Transverse colon (tissue), 4 donors: ENCODE measurements around the gene MAGI2. TPM values are rescaled to one million over a fixed set of nuclear protein-coding genes. Genes with fewer than 3 reads are reported as not detected.

Source experiments
- DNase-seq: peaks from one replicate; pipeline ENCODE4 v3.0.0-alpha.2; 2019
- H3K27ac ChIP-seq, 4 donors: fragments of 200-600 bp; sonication (generic); 2 replicates each; pipeline ENCODE4 v1.5.1; 2016 to 2018; ENCODE audit warnings: inconsistent platforms in 4 of 4
- H3K27me3 ChIP-seq: fragments of 200-600 bp; sonication (generic); 2 replicates; pipeline ENCODE4 v1.5.1; 2017; ENCODE audit warnings: inconsistent platforms
- H3K36me3 ChIP-seq, 4 donors: fragments of 200-600 bp; sonication (generic); 2 replicates each; pipeline ENCODE4 v1.5.1; 2017 to 2019; ENCODE audit warnings: inconsistent platforms in 4 of 4
- H3K4me1 ChIP-seq, 4 donors: fragments of 200-600 bp; sonication (generic); 2 replicates each; pipeline ENCODE4 v1.5.1; 2017 to 2020; ENCODE audit warnings: inconsistent platforms in 4 of 4
- H3K4me3 ChIP-seq, 4 donors: fragments of 200-600 bp; sonication (generic); 1 replicate in 1 of 4; 2 replicates in 3 of 4; pipeline versions ENCODE4 v1.5.1 to v1.6.1; 2017 to 2019; ENCODE audit warnings: inconsistent platforms in 4 of 4
- H3K9me3 ChIP-seq, 2 donors: fragments of 200-600 bp; sonication (generic); 2 replicates each; pipeline ENCODE4 v1.5.1; 2017 to 2019; ENCODE audit warnings: inconsistent platforms in 2 of 2
- CTCF ChIP-seq, 5 experiments: fragments of 200-600 bp in 3 of 5; fragments of 450-650 bp in 2 of 5; sonication (generic) in 3 of 5; IDR thresholded peaks; 1 replicate in 2 of 5; 2 replicates in 3 of 5; pipeline ENCODE4 v1.5.1; 2016 to 2017; ENCODE audit warnings: antibody characterized with exemption in 5 of 5, inconsistent platforms in 3 of 5, mild to moderate bottlenecking in 2 of 5, moderate library complexity in 1 of 5
- EP300 ChIP-seq: sonication (generic); formaldehyde crosslinking; IDR thresholded peaks from one replicate; pipeline ENCODE4 v1.6.1; 2017; ENCODE audit warnings: antibody characterized with exemption, low read depth
- POLR2A ChIP-seq: fragments of 450-650 bp; IDR thresholded peaks from one replicate; pipeline ENCODE4 v1.6.1; 2016; ENCODE audit warnings: antibody characterized with exemption, mild to moderate bottlenecking, moderate library complexity
- POLR2AphosphoS5 ChIP-seq, 3 donors: sonication (generic); formaldehyde crosslinking; IDR thresholded peaks; one replicate each; pipeline ENCODE4 v1.6.1; 2016; ENCODE audit warnings: antibody characterized with exemption in 3 of 3
- WGBS, 2 donors: methylation state at CpG; one replicate each; pipeline ENCODE4 v1.1.5; 2018; ENCODE audit warnings: low coverage in 1 of 2; 5-methylcytosine and 5-hydroxymethylcytosine counted together
- in situ Hi-C, 4 donors: fragments of 200-750 bp; cut with MboI; loops; one replicate each; pipeline versions ENCODE4 v1.15.0 to v1.15.1; 2017; ENCODE audit warnings: low sequenced_read_pairs in 3 of 4, low pct_ligation_motif_present in 1 of 4, low pct_unique_long_range_greater_than_20kb in 1 of 4
- intact Hi-C: fragments of 100-400 bp; cut with DNase I; formaldehyde crosslinking; loops from one replicate; pipeline ENCODE4 v1.15.1; 2023; ENCODE audit warnings: low total_unique reads
- total RNA-seq, 4 donors: library from RNA; depleted of rRNA; stranded (reverse); fragments of >200 nt; gene quantifications; one replicate each; pipeline ENCODE4 v1.1.0, GENCODE V29; 2016

The MAGI2 gene
- total RNA-seq, 4 donors from 2014 or later: 1.6 to 9.7 (median 4.1) TPM

- no peak for DNase-seq
- 78 to 100% methylated on average over 1 to 7 of the region's 7 CpGs for WGBS, 2 donors
- Histone ChIP-seq H3K4me1 (no peaks in the 10 kb centered on the region), H3K4me3 (no peak overlapping the region), H3K9me3 (no peaks in the 10 kb centered on the region), H3K27ac (no peak overlapping the region), H3K36me3 (no peaks in the 10 kb centered on the region), H3K27me3 (no peaks in the 10 kb centered on the region)
- TF ChIP-seq POLR2AphosphoS5 (IDR thresholded peaks at IDR 0.05) (no peak), POLR2A (no peak), CTCF (IDR thresholded peaks at IDR 0.05) (no peak)
- intact Hi-C loops (no loop called here), in situ Hi-C loops (no loop called here)
Measured at GRCh38 chr7:78127009-78127408, 1326.5 kb downstream of the MAGI2 start.

- no peak for TF ChIP-seq POLR2AphosphoS5 (IDR thresholded peaks at IDR 0.05)
- DNase-seq: no peak
- in situ Hi-C loops (no loop called here), intact Hi-C loops (no loop called here)
- Histone ChIP-seq H3K4me3 (no peak overlapping the region), H3K27me3 (no peaks in the 10 kb centered on the region), H3K27ac (no peak overlapping the region), H3K36me3 (no peaks in the 10 kb centered on the region), H3K4me1 (no peaks in the 10 kb centered on the region), H3K9me3 (no peaks in the 10 kb centered on the region)
- 29 to 36% methylated on average over 2 of the region's 2 CpGs for WGBS, 2 donors
Measured at GRCh38 chr7:78125884-78126283, 1327.6 kb downstream of the MAGI2 start.

GRCh38 chr7:78124216-78124615, 1329.3 kb downstream of the MAGI2 start:
- in situ Hi-C loops: no loop called here
- H3K9me3 ChIP-seq: no peaks in the 10 kb centered on the region
- DNase-seq: no peak
- 86 to 87% methylated on average over 3 to 4 of the region's 4 CpGs for WGBS, 2 donors
- no peak for TF ChIP-seq POLR2A
- H3K27me3 ChIP-seq: no peaks in the 10 kb centered on the region
- no peaks in the 10 kb centered on the region for H3K36me3 ChIP-seq
- no peak overlapping the region for H3K4me3 ChIP-seq
- H3K27ac ChIP-seq: no peak overlapping the region
- intact Hi-C loops: no loop called here
- H3K4me1 ChIP-seq: no peaks in the 10 kb centered on the region

DNA sequence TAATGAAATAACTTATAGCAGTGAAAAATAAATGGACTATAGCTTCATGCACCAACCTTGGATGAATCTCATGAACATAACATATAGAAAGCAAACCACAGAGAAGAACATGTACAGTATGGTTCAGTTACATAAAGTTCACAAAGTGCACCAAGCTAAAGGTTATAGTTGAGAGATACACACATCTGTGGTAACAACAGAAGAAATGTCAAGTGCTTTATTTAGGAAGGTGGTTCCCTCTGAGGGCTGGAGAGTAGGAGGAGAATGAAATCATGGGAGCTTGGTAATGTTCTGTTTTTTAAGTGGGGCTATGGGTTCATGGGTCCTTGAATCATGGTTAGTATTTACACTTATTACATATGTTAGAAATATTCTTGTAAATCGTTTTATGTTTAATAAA, 1331.6 kb downstream of the MAGI2 start:
- TF ChIP-seq EP300 (no peak), POLR2A (no peak), CTCF (IDR thresholded peaks at IDR 0.05) (no peak), POLR2AphosphoS5 (IDR thresholded peaks at IDR 0.05) (no peak)
- intact Hi-C loops: no loop called here

GRCh38 chr7:78118470-78118869, 1335.0 kb downstream of the MAGI2 start:
- TF ChIP-seq POLR2A: no peak
- TF ChIP-seq EP300: no peak
- no peak for TF ChIP-seq CTCF (IDR thresholded peaks at IDR 0.05)
- no peak for TF ChIP-seq POLR2AphosphoS5 (IDR thresholded peaks at IDR 0.05)
- in situ Hi-C loops (no loop called here), intact Hi-C loops (no loop called here)
- Histone ChIP-seq H3K9me3 (no peaks in the 10 kb centered on the region), H3K36me3 (no peaks in the 10 kb centered on the region), H3K27me3 (no peaks in the 10 kb centered on the region), H3K4me1 (no peaks in the 10 kb centered on the region), H3K27ac (no peak overlapping the region), H3K4me3 (no peak overlapping the region)
- 46 to 58% methylated on average over 3 of the region's 3 CpGs for WGBS, 2 donors
- no peak for DNase-seq

More for the DNA sequence above, 1331.6 kb downstream of the MAGI2 start:
- H3K4me3 ChIP-seq: no peak overlapping the region
- no peaks in the 10 kb centered on the region for H3K27me3 ChIP-seq
- no peaks in the 10 kb centered on the region for H3K36me3 ChIP-seq
- DNase-seq: no peak
- in situ Hi-C loops: no loop called here
- whole genome bisulfite sequencing, 2 donors: 52 to 57% methylated on average over 1 of the region's 1 CpG
- no peaks in the 10 kb centered on the region for H3K4me1 ChIP-seq
- H3K27ac ChIP-seq: no peak overlapping the region
- H3K9me3 ChIP-seq: no peaks in the 10 kb centered on the region
